Cardiac fibroblast (primary cell): Measurements from ENCODE around the gene TBC1D9.
"Not testable (repeated sequence)": the region's sequence is repeated elsewhere in the genome, so short reads cannot be mapped to it uniquely, and the experiment has no call there.

Experiments
- DNase-seq, 2 donors: peaks; one replicate each; pipeline versions ENCODE4 v3.0.0 to v3.0.0-alpha.2; 2010; ENCODE audit warnings: low read depth in 2 of 2
- H3K4me3 ChIP-seq, 2 donors: replicated peaks in 1 of 2; 1 replicate in 1 of 2; 2 replicates in 1 of 2; pipeline ENCODE4 v1.5.1; 2011; ENCODE audit warnings: low read depth in 2 of 2, low read length in 2 of 2, mild to moderate bottlenecking in 2 of 2, moderate library complexity in 1 of 2
- CTCF ChIP-seq: IDR thresholded peaks from one replicate; pipeline ENCODE4 v1.5.1; 2011; ENCODE audit warnings: low read depth, mild to moderate bottlenecking, low read length, inconsistent platforms

Gene TBC1D9

GRCh38 chr4:140790765-140791164, 34.6 kb upstream of the TBC1D9 start:
- peak in 1 of 2 donors; percentile 34 for DNase-seq
- no peak overlapping the region for H3K4me3 ChIP-seq
- no peak for TF ChIP-seq CTCF

DNA sequence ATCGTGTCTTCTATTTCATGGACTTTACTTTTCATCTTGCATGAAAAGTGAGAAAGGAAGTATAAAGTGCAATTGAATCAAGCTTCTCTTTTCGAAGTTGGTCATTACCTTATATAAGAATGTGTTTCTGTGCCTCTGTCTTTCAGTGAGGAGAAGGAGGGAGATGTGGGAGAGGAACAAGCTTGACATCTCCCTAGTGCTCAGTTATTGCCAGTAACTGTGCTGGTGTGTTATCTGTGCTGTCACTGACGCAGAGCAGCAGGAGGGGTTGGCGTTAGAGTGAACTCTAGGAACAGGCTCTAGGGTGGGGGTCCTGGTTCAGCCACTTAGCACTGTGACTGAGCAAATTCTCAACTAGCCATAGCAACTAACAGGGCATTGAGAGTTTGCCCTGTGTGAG, 34.0 kb upstream of the TBC1D9 start:
- H3K4me3 ChIP-seq: no peak overlapping the region
- TF ChIP-seq CTCF: no peak
- peak in 1 of 2 donors; percentile 21 for DNase-seq

DNA sequence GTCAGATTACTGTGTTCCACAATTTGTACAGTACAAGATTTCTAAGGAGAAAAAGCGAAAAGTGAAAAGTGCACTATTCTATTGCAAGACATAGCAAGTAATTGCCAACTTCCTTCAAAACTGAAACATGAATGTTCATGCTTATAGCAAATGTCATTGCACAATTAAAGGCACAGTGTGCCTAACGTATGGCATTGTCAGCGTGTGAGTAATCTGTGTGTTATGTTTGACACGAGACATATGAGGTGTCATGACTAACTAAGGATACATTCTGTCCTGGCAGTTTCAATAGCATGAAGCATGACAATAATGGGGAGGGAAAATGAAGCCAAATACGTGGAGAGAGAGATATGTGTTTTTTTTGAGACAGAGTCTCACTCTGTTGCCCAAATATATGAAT, 33.6 kb upstream of the TBC1D9 start:
- DNase-seq: peak; percentile 37 to 70
- TF ChIP-seq CTCF: no peak
- no peak overlapping the region for H3K4me3 ChIP-seq

GRCh38 chr4:140782787-140783186, 26.6 kb upstream of the TBC1D9 start:
- not testable (repeated sequence) for H3K4me3 ChIP-seq

GRCh38 chr4:140781596-140781995, 25.4 kb upstream of the TBC1D9 start:
- no peak for TF ChIP-seq CTCF
- H3K4me3 ChIP-seq: no peak overlapping the region
- no peak for DNase-seq

More at GRCh38 chr4:140782787-140783186, 26.6 kb upstream of the TBC1D9 start:
- not testable (repeated sequence) for DNase-seq

DNA sequence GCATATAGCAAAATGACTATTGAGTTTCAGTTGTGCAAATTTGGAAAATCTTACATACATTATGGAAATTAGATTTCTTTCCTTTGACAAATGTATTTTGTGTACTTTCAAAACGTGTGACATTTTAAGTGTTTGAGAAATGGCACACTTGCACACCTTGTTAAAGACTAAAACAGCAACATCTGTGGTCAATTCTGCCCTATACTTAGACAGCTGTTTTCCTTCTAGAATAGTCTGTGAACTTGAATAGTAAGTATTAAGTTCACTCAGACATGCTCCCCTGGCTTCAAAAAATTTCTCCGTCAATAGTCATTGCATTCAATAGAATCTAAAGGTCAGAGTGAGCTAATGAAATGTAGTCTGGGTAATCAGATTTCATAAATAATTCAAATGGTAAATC, 21.7 kb upstream of the TBC1D9 start:
- no peak for DNase-seq
- no peak for TF ChIP-seq CTCF
- H3K4me3 ChIP-seq: no peak overlapping the region

GRCh38 chr4:140777386-140777785, 21.2 kb upstream of the TBC1D9 start:
- TF ChIP-seq CTCF: no peak
- no peak overlapping the region for H3K4me3 ChIP-seq
- DNase-seq: no peak

DNA sequence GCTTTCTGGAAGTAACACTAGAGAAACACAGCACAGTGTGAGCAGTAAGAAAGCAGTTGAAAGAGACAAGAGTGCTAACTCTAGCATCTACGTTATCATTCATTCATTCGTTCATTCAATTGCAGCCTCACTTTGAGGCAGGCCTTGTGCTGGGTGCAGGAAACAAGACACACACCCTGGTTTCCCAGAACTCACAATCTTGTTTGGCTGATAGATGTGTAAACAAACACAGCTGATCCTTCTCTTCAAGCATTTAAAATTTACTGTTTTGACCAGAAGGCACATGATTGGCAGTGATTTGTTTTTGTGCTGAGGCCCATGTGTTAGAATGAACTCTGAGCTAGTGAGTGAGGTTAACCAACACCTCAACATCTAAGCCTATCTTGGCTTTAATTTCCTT, 20.4 kb upstream of the TBC1D9 start:
- no peak overlapping the region for H3K4me3 ChIP-seq
- no peak for DNase-seq
- TF ChIP-seq CTCF: no peak
